Stomach (tissue), 9 donors: ENCODE data around the gene PRKX. TPM values are rescaled to one million over a fixed set of nuclear protein-coding genes. Genes with fewer than 3 reads are reported as not detected.

Experiments
- DNase-seq, 2 donors: peaks; one replicate each; pipeline versions ENCODE4 v3.0.0 to v3.0.0-alpha.2; 2013 to 2019
- H3K27ac ChIP-seq, 5 donors: fragments of 200-600 bp in 4 of 5; sonication (generic) in 4 of 5; one replicate each; pipeline ENCODE4 v1.5.1; 2013 to 2019; ENCODE audit warnings: mild to moderate bottlenecking in 1 of 5, moderate library complexity in 1 of 5
- H3K27me3 ChIP-seq, 3 donors: fragments of 200-600 bp; sonication (generic); one replicate each; pipeline ENCODE4 v1.5.1; 2017 to 2019; ENCODE audit warnings: mixed run types in 1 of 3
- H3K36me3 ChIP-seq, 4 donors: fragments of 200-600 bp; sonication (generic); 1 replicate in 3 of 4; 2 replicates in 1 of 4; pipeline ENCODE4 v1.5.1; 2016 to 2019
- H3K4me1 ChIP-seq, 4 donors: fragments of 200-600 bp; sonication (generic); one replicate each; pipeline ENCODE4 v1.5.1; 2016 to 2019
- H3K4me3 ChIP-seq, 4 donors: fragments of 200-600 bp; sonication (generic) in 3 of 4; one replicate each; pipeline ENCODE4 v1.5.1; 2016 to 2019; ENCODE audit warnings: mild to moderate bottlenecking in 1 of 4
- H3K9me3 ChIP-seq, 4 donors: fragments of 200-600 bp; sonication (generic); one replicate each; pipeline ENCODE4 v1.5.1; 2016 to 2019
- CTCF ChIP-seq, 7 experiments: fragments of 450-650 bp in 4 of 7; fragments of 200-600 bp in 3 of 7; sonication (generic) in 3 of 7; IDR thresholded peaks; one replicate each; pipeline ENCODE4 v1.5.1; 2016 to 2019; ENCODE audit warnings: antibody characterized with exemption in 7 of 7, control low read depth in 2 of 7, mild to moderate bottlenecking in 1 of 7
- EP300 ChIP-seq: sonication (generic); formaldehyde crosslinking; IDR thresholded peaks from one replicate; pipeline ENCODE4 v1.6.1; 2017; ENCODE audit warnings: antibody characterized with exemption
- POLR2A ChIP-seq, 4 donors: fragments of 450-650 bp; IDR thresholded peaks; one replicate each; pipeline ENCODE4 v1.6.1; 2016; ENCODE audit warnings: antibody characterized with exemption in 4 of 4, control low read depth in 2 of 4, mild to moderate bottlenecking in 1 of 4, moderate library complexity in 1 of 4
- POLR2AphosphoS5 ChIP-seq, 3 donors: sonication (generic); formaldehyde crosslinking; IDR thresholded peaks; one replicate each; pipeline ENCODE4 v1.6.1; 2016; ENCODE audit warnings: antibody characterized with exemption in 3 of 3
- WGBS, 5 donors: extraction: QIAGEN DNeasy Blood & Tissue Kit in 3 of 5; methylation state at CpG; one replicate each; pipeline versions ENCODE4 v1.1.5 to v1.1.7; 2013 to 2018; 5-methylcytosine and 5-hydroxymethylcytosine counted together
- intact Hi-C: fragments of 100-400 bp; cut with DNase I; formaldehyde crosslinking; loops from one replicate; pipeline ENCODE4 v1.15.1; 2023; ENCODE audit warnings: low total_unique reads
- polyA plus RNA-seq, 3 donors: library from polyadenylated mRNA; stranded (reverse); fragments of 200-250 nt; gene quantifications; one replicate each; pipeline ENCODE4 v1.2.3, GENCODE V29; 2013
- total RNA-seq, 5 donors: library from RNA; depleted of rRNA; stranded (reverse); fragments of >200 nt; gene quantifications; one replicate each; pipeline versions ENCODE4 v1.1.0 to v1.2.3, GENCODE V29; 2014 to 2016
- donor health status: healthy with polysubstance abuse.
- donor health status: Bipolar disorder and iron deficiency.
- donor health status: healthy.

PRKX gene
- total and polyA plus RNA-seq, 8 donors, result 2.4 to 56.5 (median 8.7) TPM

DNA sequence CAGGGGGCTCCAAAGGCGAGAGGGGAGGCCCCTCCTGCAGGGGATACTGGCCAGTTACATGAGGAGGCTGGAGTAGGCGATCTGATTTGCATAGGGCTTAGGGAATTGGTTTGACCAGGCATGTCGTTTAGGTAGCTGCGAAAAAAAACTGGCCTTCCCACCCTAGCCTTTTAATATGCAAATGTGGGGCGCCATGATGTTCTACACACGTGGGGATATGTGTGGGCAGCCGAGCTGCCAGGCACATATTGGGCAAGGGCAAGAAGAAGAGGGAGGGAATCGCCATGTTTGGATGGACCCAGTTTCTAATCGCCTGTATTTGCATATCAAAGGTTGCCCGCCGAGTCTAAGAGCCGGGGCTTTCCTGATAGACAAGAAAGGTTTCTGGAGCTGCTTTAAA lies 121.3 kb downstream of the PRKX start:
- H3K9me3 ChIP-seq, result no peaks in the 10 kb centered on the region
- no peaks in the 10 kb centered on the region for H3K4me1 ChIP-seq
- no peaks in the 10 kb centered on the region for H3K27me3 ChIP-seq
- no peak for TF ChIP-seq POLR2A (IDR thresholded peaks at IDR 0.05)
- TF ChIP-seq POLR2AphosphoS5 (IDR thresholded peaks at IDR 0.05), result no peak
- no peak for TF ChIP-seq CTCF (IDR thresholded peaks at IDR 0.05)
- no peak for TF ChIP-seq EP300
- intact Hi-C loops, result no loop called here
- H3K36me3 ChIP-seq, result no peaks in the 10 kb centered on the region
- DNase-seq, result no peak
- no peak overlapping the region for H3K4me3 ChIP-seq
- no peak overlapping the region for H3K27ac ChIP-seq
- WGBS, 5 donors, result 24 to 39% (median 33%) methylated on average over 12 of the region's 12 CpGs

DNA sequence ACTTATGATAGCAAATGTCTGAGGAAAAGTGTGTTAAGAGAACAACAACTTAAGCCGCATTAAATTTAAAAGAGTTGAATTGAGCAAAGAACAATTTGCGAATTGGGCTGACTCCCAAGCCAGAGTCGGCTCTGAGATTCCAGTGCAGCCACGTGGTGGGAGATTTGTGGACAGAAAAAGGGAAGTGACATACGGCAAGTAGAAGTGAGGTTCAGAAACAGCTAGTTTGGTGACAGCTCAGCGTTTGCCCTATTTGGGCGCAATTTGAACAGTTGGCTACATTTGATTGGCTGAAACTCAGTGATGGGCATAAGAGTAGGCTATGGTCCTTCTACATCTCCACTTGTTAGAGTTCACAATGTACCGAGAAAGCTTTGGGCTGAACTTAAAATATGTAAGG lies 124.0 kb downstream of the PRKX start:
- no peaks in the 10 kb centered on the region for H3K36me3 ChIP-seq
- no peaks in the 10 kb centered on the region for H3K27me3 ChIP-seq
- intact Hi-C loops, result no loop called here
- no peaks in the 10 kb centered on the region for H3K9me3 ChIP-seq
- no peak overlapping the region for H3K27ac ChIP-seq
- no peak for TF ChIP-seq EP300
- TF ChIP-seq POLR2A (IDR thresholded peaks at IDR 0.05), result no peak
- no peak for TF ChIP-seq POLR2AphosphoS5 (IDR thresholded peaks at IDR 0.05)
- no peak for TF ChIP-seq CTCF (IDR thresholded peaks at IDR 0.05)
- DNase-seq, result no peak
- H3K4me1 ChIP-seq, result no peaks in the 10 kb centered on the region
- no peak overlapping the region for H3K4me3 ChIP-seq
- 75 to 83% (median 80%) methylated on average over 8 of the region's 8 CpGs for WGBS, 5 donors

DNA sequence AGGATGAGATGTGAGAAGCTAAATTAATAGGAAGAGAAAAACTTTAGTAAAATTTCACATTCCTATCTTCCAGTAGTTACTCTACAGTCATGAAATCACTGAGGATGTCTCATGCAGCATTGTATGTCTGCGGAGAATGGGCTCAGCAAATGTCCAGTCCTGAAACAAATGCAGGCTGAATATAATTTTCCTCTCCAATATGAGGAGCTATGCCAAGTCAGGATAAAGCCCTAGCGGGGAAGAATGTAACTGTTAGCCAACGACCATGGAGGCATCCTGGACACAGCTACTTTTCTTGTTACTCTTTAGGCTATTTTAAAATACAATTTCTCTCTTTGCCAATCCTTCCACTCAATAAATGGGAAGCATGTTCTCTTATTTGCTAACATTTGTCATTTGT lies 127.7 kb downstream of the PRKX start:
- no peak overlapping the region for H3K4me3 ChIP-seq
- TF ChIP-seq EP300, result no peak
- no peak for TF ChIP-seq POLR2A (IDR thresholded peaks at IDR 0.05)
- TF ChIP-seq CTCF (IDR thresholded peaks at IDR 0.05), result no peak
- TF ChIP-seq POLR2AphosphoS5 (IDR thresholded peaks at IDR 0.05), result no peak
- H3K27ac ChIP-seq, result no peak overlapping the region
- DNase-seq, result no peak
- 63 to 74% (median 67%) methylated on average over 3 of the region's 3 CpGs for WGBS, 5 donors
- H3K27me3 ChIP-seq, result no peaks in the 10 kb centered on the region
- H3K36me3 ChIP-seq, result no peaks in the 10 kb centered on the region
- no peaks in the 10 kb centered on the region for H3K4me1 ChIP-seq
- H3K9me3 ChIP-seq, result no peaks in the 10 kb centered on the region
- intact Hi-C loops, result no loop called here

DNA sequence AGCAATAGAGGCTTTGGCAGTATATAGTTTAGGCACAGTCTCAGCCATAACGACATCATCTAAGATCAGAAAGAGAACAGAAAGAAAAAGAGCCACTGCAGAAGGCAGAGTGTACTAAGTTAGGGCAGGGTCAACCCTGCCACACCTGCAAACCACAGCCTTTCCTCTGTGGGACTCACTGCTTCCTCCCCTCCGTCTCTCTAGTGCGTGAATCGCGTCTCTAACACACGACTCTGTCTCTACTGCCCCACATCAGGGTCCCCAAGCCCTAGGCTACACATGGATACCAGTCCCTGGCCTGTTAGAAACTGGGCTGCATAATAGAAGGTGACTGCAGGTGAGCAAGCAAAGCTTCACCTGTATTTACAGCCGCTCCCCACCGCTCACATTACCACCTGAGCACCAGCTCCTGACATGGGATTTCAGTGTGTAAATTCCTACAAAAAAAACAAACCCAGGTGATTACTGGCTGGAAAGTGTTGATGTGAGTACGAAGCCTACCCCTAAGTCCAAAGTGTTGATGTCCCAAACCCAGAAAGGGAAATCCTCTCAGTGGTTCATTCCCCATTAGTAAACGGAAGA lies 128.9 kb downstream of the PRKX start:
- no peaks in the 10 kb centered on the region for H3K4me1 ChIP-seq
- peaks cover 0 to 3% (median 0%) of the 10 kb centered on the region in 4 donors for H3K9me3 ChIP-seq
- intact Hi-C loops, result no loop called here
- no peaks in the 10 kb centered on the region for H3K36me3 ChIP-seq
- H3K27ac ChIP-seq, result no peak overlapping the region
- no peak overlapping the region for H3K4me3 ChIP-seq
- no peaks in the 10 kb centered on the region for H3K27me3 ChIP-seq
- WGBS, 5 donors, result 68 to 82% (median 74%) methylated on average over 10 of the region's 10 CpGs
- no peak for DNase-seq
- TF ChIP-seq POLR2AphosphoS5 (IDR thresholded peaks at IDR 0.05), result no peak
- no peak for TF ChIP-seq EP300

GRCh38 chrX:3582451-3582850 lies 131.0 kb downstream of the PRKX start:
- no peak overlapping the region for H3K4me3 ChIP-seq
- no peaks in the 10 kb centered on the region for H3K4me1 ChIP-seq
- TF ChIP-seq EP300 (no peak), POLR2A (IDR thresholded peaks at IDR 0.05) (no peak), POLR2AphosphoS5 (IDR thresholded peaks at IDR 0.05) (no peak), CTCF (IDR thresholded peaks at IDR 0.05) (no peak)
- intact Hi-C loops, result no loop called here
- no peaks in the 10 kb centered on the region for H3K36me3 ChIP-seq
- peaks cover 0 to 3% (median 0%) of the 10 kb centered on the region in 4 donors for H3K9me3 ChIP-seq
- H3K27ac ChIP-seq, result no peak overlapping the region
- DNase-seq, result no peak
- no peaks in the 10 kb centered on the region for H3K27me3 ChIP-seq
